ENCODE measurements around the gene CNOT1.

CNOT1 gene

GRCh38 chr16:58507195-58507962, 122.2 kb downstream of the CNOT1 start:
- Histone ChIP-seq H3K4me3 (no peak overlapping the region), H3K27ac (no peak overlapping the region)

DNA sequence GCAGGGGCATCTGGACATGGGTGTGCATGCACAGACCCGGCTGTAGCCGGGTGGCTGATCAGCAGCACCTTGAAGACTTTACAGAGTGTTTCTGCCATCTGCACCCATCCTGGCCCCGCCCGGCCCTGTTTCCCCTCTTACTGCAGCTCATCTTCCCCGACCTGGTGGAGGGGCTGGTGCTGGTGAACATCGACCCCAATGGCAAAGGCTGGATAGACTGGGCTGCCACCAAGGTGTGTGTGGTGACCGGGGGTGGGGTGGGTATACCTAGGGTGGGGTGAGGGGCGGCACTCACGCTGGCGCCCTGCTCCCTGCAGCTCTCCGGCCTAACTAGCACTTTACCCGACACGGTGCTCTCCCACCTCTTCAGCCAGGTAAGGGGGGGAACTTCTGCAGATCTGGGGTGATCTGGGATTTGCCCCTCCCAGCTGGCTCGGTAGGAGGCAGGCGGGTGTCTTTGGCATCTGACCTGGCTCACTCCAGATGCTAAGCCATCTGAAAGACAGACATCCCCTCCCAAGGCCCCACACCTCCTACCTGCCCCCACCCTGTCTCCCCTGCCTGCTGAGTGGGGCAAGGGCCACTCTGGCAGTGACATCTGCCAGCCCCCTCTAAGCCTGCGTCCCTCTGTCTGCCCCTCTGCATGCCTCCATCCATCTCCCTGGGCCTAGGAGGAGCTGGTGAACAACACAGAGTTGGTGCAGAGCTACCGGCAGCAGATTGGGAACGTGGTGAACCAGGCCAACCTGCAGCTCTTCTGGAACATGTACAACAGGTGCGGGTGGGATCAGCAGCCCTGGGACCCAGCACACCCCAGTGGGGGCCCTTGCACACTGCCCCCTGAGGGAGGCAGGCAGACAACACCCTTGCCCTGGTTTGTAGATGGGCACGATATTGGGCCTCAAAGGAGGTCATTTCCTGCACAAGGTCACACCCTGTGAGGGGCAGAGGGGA, 123.1 kb downstream of the CNOT1 start:
- Histone ChIP-seq H3K27ac (no peak overlapping the region), H3K4me3 (no peak overlapping the region)

- Histone ChIP-seq H3K4me3 (no peak overlapping the region), H3K27ac (no peak overlapping the region)
Measured at GRCh38 chr16:58503863-58504688, 125.5 kb downstream of the CNOT1 start.

DNA sequence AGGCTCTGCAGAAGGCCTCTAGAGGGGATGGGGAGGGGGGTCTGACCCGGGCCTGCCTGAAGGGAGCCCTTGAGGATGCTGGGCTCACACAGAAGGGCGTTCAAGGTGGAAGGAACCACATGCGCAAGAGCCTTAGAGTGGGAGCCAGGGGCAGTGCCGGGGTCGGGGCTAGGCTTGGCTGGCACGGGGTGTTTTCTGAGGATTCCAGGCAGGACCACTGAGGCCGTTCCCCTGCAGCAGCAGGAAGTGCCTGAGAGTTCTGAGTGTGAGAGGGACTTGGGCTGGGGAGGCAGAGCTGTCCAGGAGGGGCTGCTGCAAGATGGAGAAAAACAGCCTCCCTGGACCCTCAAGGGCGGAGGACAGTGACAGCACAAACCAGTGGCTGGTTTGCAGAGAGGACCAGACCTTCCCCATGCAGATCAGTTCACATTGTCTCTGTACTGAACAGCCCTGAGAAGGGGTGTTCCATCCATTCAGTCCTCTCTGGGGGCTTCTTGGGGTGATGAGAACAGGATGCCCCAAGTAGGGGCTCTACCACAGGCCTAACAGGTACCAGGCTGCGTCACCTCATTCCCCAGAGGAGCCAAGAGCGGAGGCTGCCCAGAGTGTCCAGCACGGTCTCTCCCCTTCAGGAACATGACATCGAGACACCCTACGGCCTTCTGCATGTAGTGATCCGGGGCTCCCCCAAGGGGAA, 126.3 kb downstream of the CNOT1 start:
- Histone ChIP-seq H3K27ac (no peak overlapping the region), H3K4me3 (no peak overlapping the region)

GRCh38 chr16:58502217-58502921, 127.3 kb downstream of the CNOT1 start:
- Histone ChIP-seq H3K4me3 (no peak overlapping the region), H3K27ac (no peak overlapping the region)

- H3K27ac ChIP-seq: no peak overlapping the region
- peak overlapping the region in 6 of 7 experiments; percentile 4 to 39 (median 18) for H3K4me3 ChIP-seq
Measured at GRCh38 chr16:58501242-58502131, 128.1 kb downstream of the CNOT1 start.

DNA sequence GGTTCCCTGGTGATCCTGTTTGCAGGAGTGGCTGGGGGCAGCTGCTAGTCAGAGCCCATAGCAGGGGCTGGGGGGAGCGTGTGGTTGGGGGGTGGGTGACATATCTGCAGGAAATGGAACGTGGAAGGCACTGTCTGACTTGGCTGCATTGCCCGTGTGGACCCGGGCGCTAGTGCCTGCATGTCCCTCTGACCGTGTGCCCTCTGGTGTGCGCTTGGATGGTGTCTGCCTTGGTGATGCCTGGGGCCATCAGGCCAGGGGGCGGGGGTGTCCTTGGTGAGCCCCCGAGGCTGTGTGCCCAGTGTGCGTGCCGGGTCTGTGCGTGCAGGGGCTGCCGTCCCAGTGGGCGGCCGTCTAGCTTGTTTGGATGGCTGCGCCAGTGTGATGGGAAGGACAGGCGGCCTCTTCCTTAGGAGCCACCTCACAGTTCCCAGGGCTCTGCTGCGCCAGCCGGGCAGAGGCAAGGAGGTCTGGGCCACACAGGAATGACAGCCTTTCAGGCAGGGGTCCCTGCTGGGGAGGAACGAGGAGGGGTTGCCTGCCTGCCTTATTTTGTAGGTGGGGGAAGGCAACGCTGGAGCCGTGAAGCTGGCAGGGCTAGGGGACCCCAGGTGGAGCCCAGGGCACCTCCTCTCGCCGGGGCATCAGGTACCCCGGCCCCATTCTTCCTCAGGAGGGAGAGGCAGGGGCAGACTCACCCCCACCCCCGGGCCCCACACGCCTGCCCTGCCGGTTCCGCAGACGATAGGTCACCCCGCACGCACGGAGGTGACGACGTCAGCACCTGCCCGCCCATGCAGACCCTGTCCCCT, 129.0 kb downstream of the CNOT1 start:
- H3K4me3 ChIP-seq: peak overlapping the region in 6 of 7 experiments; percentile 4 to 39 (median 18)
- H3K27ac ChIP-seq: peak overlapping the region in 1 of 21 experiments; percentile 54

DNA sequence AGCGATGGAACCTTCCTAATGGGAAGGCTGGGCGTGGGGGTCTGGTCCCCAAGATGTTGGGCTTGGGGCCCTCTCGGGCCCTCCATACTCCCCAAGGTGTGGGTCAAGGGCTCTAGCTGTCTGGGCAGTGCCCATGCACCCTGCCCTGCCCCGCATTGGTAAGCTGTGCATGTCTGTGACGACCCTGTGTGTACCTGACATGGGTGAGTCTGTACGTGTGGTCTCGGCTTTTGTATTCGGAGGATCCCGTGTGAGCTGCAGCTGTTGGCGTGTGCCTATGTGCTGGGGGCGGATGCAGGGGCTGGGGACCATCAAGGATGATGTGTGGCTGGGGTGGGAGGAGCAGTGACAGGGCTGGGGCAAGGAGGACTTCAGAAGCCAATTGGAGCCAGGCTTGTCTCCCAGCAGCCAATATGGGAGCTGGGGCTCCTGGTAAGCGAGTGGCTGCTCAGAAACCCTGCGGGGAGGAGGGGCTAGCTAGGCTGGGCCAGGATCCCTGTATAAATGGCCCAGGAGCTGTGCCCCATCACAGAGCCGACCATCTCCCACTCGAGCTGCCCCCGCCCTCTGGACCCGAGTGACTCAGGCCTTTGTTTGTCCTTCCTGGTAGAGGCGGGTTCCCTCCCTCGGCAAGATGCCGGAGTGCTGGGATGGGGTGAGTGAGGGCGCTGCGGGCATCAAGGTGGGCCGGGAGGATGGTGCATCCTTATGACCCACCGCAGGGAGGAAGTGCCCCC, 129.8 kb downstream of the CNOT1 start, which contains the start of gene NDRG4:
Gene NDRG4 (plus strand): TSS at position 529 of the 737 bp plus-strand sequence. CDS start 106 bp downstream, at position 635.
- Histone ChIP-seq H3K4me3 (peak within 1 kb of the TSS in 5 of 7 experiments; percentile 4 to 39 (median 28)), H3K27ac (peak within 1 kb of the TSS in 1 of 21 experiments; percentile 54)

DNA sequence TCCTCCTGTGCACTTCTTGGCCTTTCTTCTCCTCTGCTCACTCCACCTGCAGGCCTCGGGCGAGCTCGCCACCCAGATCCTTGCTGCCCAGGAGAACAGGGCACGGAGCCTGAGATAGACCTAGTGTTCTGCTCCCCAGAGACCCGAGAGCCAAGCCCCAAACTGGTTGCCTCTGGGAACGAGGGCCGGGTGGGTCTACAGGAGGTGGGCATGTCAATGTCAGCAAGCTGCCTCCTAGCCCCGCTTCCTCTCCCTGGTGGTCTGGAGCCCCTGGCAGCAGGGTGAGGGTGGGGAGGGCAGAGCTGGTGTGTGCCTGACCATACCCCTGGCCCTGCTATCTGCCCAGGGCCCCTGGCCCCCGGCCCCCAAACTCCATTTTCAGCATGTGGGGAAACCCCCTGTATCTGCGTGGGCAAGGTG, 130.5 kb downstream of the CNOT1 start:
- H3K27ac ChIP-seq: no peak overlapping the region
- H3K4me3 ChIP-seq: no peak overlapping the region

- no peak overlapping the region for H3K4me3 ChIP-seq
- H3K27ac ChIP-seq: no peak overlapping the region
Measured at GRCh38 chr16:58498341-58499091, 131.1 kb downstream of the CNOT1 start.

GRCh38 chr16:58497935-58498334, 131.7 kb downstream of the CNOT1 start:
- H3K4me3 ChIP-seq: no peak overlapping the region
- no peak overlapping the region for H3K27ac ChIP-seq

DNA sequence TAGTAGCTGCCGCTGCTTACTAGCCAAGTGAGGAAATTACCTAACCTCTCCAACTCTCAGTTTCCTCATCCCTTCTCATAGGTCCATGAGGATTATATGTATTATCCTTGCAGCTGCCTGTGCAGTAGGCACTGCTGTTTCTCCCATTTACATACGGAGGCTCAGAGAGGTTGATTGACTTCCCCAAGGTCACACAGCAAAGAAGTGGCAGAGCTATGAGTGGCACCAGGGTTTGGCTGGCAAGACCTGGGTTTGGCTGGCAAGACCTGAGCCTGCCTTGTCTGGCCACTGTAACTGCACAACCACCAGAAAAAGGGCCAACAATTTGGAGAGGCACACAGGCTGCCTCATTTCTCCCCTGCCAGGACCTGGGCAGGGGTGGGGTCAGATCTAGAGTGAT, 132.2 kb downstream of the CNOT1 start:
- Histone ChIP-seq H3K4me3 (no peak overlapping the region), H3K27ac (no peak overlapping the region)

- no peak overlapping the region for H3K4me3 ChIP-seq
Measured at GRCh38 chr16:58495521-58496331, 133.9 kb downstream of the CNOT1 start.

GRCh38 chr16:58494981-58495520, 134.6 kb downstream of the CNOT1 start:
- Histone ChIP-seq H3K4me3 (no peak overlapping the region), H3K27ac (peak overlapping the region in 7 of 21 experiments; percentile 1 to 69 (median 27))

More at GRCh38 chr16:58495521-58496331, 133.9 kb downstream of the CNOT1 start:
- peak overlapping the region in 8 of 21 experiments; percentile 1 to 69 (median 33) for H3K27ac ChIP-seq
